HG03066 (cell line): ENCODE results near the gene CLK1.
"Not testable (repeated sequence)": the region's sequence is repeated elsewhere in the genome, so short reads cannot be mapped to it uniquely, and the experiment has no call there.

Experiments used
- ATAC-seq: cut with Tn5 transposase; IDR thresholded peaks from one replicate; pipeline ENCODE4 v1.9.1; 2021; ENCODE audit warnings: low read depth; ENCODE audit not compliant: unreplicated experiment

The CLK1 gene

GRCh38 chr2:200852605-200853004, 11.9 kb downstream of the CLK1 start:
- no peak for ATAC-seq

GRCh38 chr2:200851398-200852248, 12.8 kb downstream of the CLK1 start:
- ATAC-seq: no peak

- no peak for ATAC-seq
Observed at GRCh38 chr2:200850512-200851256, 13.8 kb downstream of the CLK1 start.

GRCh38 chr2:200847939-200848338, 16.5 kb downstream of the CLK1 start:
- ATAC-seq: no peak

- ATAC-seq: no peak
Observed at GRCh38 chr2:200847269-200847668, 17.2 kb downstream of the CLK1 start.

- no peak for ATAC-seq
Observed at GRCh38 chr2:200845669-200846325, 18.7 kb downstream of the CLK1 start.

GRCh38 chr2:200845194-200845593, 19.3 kb downstream of the CLK1 start:
- ATAC-seq: no peak

GRCh38 chr2:200843993-200844948, 20.2 kb downstream of the CLK1 start:
- no peak for ATAC-seq

GRCh38 chr2:200839513-200839912, 24.9 kb downstream of the CLK1 start:
- ATAC-seq: no peak

- no peak for ATAC-seq
Observed at GRCh38 chr2:200834701-200835100, 29.8 kb downstream of the CLK1 start.

GRCh38 chr2:200829258-200829655, 35.2 kb downstream of the CLK1 start:
- no peak for ATAC-seq

- no peak for ATAC-seq
Observed at GRCh38 chr2:200828572-200829257, 35.7 kb downstream of the CLK1 start.

- no peak for ATAC-seq
Observed at GRCh38 chr2:200828104-200828503, 36.4 kb downstream of the CLK1 start.

GRCh38 chr2:200821686-200822245, 42.7 kb downstream of the CLK1 start:
- no peak for ATAC-seq

GRCh38 chr2:200820573-200821234, 43.8 kb downstream of the CLK1 start:
- ATAC-seq: no peak

- ATAC-seq: not testable (repeated sequence)
Observed at GRCh38 chr2:200818732-200819131, 45.7 kb downstream of the CLK1 start.

- no peak for ATAC-seq
Observed at GRCh38 chr2:200814917-200815316, 49.5 kb downstream of the CLK1 start.

GRCh38 chr2:200814276-200814815, 50.1 kb downstream of the CLK1 start:
- no peak for ATAC-seq
